ENCODE measurements around the gene PPT2.

Gene PPT2

GRCh38 chr6:32156891-32157290, 3.0 kb downstream of the PPT2 start:
- Histone ChIP-seq H3K4me1 (ENCODE audit: control insufficient read depth, insufficient read depth, low read length) (peaks cover 28% of the 10 kb centered on the region), H3K27me3 (replicated peaks; ENCODE audit: control insufficient read depth, insufficient read depth, low read length) (no peaks in the 10 kb centered on the region), H3K9me3 (ENCODE audit: control insufficient read depth, low read length) (no peaks in the 10 kb centered on the region), H3K36me3 (ENCODE audit: control insufficient read depth, insufficient read depth, low read length, severe bottlenecking) (peaks cover 21% of the 10 kb centered on the region), H3K9ac (ENCODE audit: low read length) (no peak overlapping the region), H3K4me3 (ENCODE audit: low read length) (no peak overlapping the region)
- no peak for DNase-seq (ENCODE audit: low read depth)

DNA sequence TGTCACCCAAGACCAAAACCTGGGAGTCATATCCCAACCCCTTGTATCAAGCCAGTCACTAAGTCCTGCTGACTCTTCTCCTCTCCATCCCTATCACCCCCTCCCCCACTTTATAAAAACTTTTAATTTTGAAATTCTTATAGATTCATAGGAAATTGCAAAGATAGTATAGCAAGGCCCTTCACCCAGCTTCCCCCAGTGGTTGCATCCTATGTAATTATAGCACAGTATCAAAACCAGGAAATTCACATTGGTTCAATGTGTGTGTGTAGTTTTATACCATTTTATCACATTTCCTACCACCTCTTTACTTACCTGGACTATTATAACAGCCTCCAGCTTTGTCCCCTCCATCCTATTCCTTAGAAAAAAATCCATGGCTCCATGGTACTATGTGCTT, 4.1 kb downstream of the PPT2 start:
- no peak overlapping the region for H3K4me3 ChIP-seq (ENCODE audit: low read length)
- peaks cover 21% of the 10 kb centered on the region for H3K36me3 ChIP-seq (ENCODE audit: control insufficient read depth, insufficient read depth, low read length, severe bottlenecking)
- H3K4me1 ChIP-seq (ENCODE audit: control insufficient read depth, insufficient read depth, low read length) = peaks cover 17% of the 10 kb centered on the region
- H3K9ac ChIP-seq (ENCODE audit: low read length) = no peak overlapping the region
- no peaks in the 10 kb centered on the region for H3K9me3 ChIP-seq (ENCODE audit: control insufficient read depth, low read length)
- DNase-seq (ENCODE audit: low read depth) = no peak
- H3K27me3 ChIP-seq (replicated peaks; ENCODE audit: control insufficient read depth, insufficient read depth, low read length) = no peaks in the 10 kb centered on the region

DNA sequence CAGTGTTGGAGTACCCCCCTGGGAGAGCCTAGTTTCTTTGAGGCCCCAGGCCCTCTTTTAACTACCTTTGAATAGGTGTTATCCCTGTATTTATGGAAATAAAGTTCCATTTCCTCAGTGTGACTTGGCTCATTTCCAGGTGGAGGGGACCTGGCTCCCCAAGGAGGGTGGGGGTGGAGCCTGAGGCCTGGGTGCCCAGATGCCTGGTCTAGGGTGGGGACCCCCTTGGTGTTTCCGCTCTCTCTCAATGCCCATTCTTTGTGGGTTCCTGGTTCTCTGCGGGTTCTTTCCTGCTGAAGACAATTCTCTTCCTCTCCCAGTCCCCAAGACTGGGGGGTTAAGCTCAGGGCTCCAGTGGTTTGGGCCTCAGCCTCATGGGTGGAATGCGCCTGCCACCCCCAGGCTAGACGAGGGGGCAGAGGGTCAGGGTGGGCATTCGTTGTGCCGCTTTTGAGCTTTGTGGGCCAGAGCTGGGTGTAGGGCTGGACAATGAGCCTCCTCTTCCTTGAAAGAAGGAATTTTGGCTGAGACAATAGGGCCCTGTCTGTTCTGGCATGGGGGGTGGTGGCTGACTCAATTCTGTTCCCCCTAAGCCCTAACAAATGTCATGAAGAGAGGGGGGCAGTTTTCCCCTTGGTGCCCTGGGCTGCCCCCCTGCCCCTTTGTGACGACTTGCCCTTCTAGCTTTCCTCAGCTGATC, 9.8 kb downstream of the PPT2 start:
- Histone ChIP-seq H3K4me3 (ENCODE audit: low read length) (no peak overlapping the region), H3K36me3 (ENCODE audit: control insufficient read depth, insufficient read depth, low read length, severe bottlenecking) (peaks cover 26% of the 10 kb centered on the region), H3K27me3 (replicated peaks; ENCODE audit: control insufficient read depth, insufficient read depth, low read length) (no peaks in the 10 kb centered on the region), H3K9me3 (ENCODE audit: control insufficient read depth, low read length) (no peaks in the 10 kb centered on the region), H3K9ac (ENCODE audit: low read length) (no peak overlapping the region), H3K4me1 (ENCODE audit: control insufficient read depth, insufficient read depth, low read length) (peaks cover 3% of the 10 kb centered on the region)
- no peak for DNase-seq (ENCODE audit: low read depth)

GRCh38 chr6:32164295-32164694, 10.4 kb downstream of the PPT2 start, which contains the start of gene EGFL8:
Gene EGFL8 (plus strand): TSS chr6:32164595. CDS start chr6:32166166, 1,571 bp downstream.
- Histone ChIP-seq H3K4me1 (ENCODE audit: control insufficient read depth, insufficient read depth, low read length) (peaks cover 7% of the 10 kb centered on the region), H3K4me3 (ENCODE audit: low read length) (no peak within 1 kb of the TSS), H3K27me3 (replicated peaks; ENCODE audit: control insufficient read depth, insufficient read depth, low read length) (no peaks in the 10 kb centered on the region), H3K9me3 (ENCODE audit: control insufficient read depth, low read length) (no peaks in the 10 kb centered on the region), H3K36me3 (ENCODE audit: control insufficient read depth, insufficient read depth, low read length, severe bottlenecking) (peaks cover 22% of the 10 kb centered on the region), H3K9ac (ENCODE audit: low read length) (no peak within 1 kb of the TSS)
- no peak for DNase-seq (ENCODE audit: low read depth)

DNA sequence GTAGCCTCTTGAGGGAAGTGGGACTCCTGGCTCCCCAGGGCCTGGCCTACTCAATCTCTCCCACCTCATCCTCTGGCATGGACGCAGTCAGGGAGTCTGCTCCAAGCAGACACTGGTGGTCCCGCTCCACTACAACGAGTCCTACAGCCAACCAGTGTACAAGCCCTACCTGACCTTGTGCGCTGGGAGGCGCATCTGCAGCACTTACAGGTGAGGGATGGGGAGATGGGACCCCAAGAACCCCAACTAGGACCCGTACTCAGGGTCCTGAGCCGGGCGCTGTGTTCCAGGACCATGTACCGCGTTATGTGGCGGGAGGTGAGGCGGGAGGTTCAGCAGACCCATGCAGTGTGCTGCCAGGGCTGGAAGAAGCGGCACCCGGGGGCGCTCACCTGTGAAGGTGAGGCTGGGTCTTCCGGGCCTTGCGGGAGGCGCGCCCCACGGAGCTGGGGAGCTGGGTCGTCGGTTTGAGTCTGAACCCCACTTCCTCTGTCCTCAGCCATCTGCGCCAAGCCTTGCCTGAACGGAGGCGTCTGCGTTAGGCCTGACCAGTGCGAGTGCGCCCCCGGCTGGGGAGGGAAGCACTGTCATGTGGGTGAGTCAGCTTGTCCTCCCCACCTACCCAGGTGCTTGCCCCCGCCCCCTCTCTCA, 12.6 kb downstream of the PPT2 start:
- Histone ChIP-seq H3K9me3 (ENCODE audit: control insufficient read depth, low read length) (no peaks in the 10 kb centered on the region), H3K4me1 (ENCODE audit: control insufficient read depth, insufficient read depth, low read length) (peaks cover 7% of the 10 kb centered on the region), H3K36me3 (ENCODE audit: control insufficient read depth, insufficient read depth, low read length, severe bottlenecking) (peaks cover 36% of the 10 kb centered on the region), H3K27me3 (replicated peaks; ENCODE audit: control insufficient read depth, insufficient read depth, low read length) (no peaks in the 10 kb centered on the region), H3K9ac (ENCODE audit: low read length) (no peak overlapping the region), H3K4me3 (ENCODE audit: low read length) (no peak overlapping the region)
- no peak for DNase-seq (ENCODE audit: low read depth)

- Histone ChIP-seq H3K36me3 (ENCODE audit: control insufficient read depth, insufficient read depth, low read length, severe bottlenecking) (peaks cover 36% of the 10 kb centered on the region), H3K4me3 (ENCODE audit: low read length) (no peak overlapping the region)
- no peak for DNase-seq (ENCODE audit: low read depth)
Observed at GRCh38 chr6:32167154-32167760, 13.3 kb downstream of the PPT2 start.

GRCh38 chr6:32167761-32168262, 13.9 kb downstream of the PPT2 start:
- H3K4me1 ChIP-seq (ENCODE audit: control insufficient read depth, insufficient read depth, low read length) = peaks cover 7% of the 10 kb centered on the region
- no peak overlapping the region for H3K4me3 ChIP-seq (ENCODE audit: low read length)
- peaks cover 36% of the 10 kb centered on the region for H3K36me3 ChIP-seq (ENCODE audit: control insufficient read depth, insufficient read depth, low read length, severe bottlenecking)
- DNase-seq (ENCODE audit: low read depth) = no peak
- no peak overlapping the region for H3K9ac ChIP-seq (ENCODE audit: low read length)
- no peaks in the 10 kb centered on the region for H3K27me3 ChIP-seq (replicated peaks; ENCODE audit: control insufficient read depth, insufficient read depth, low read length)
- no peaks in the 10 kb centered on the region for H3K9me3 ChIP-seq (ENCODE audit: control insufficient read depth, low read length)

More at GRCh38 chr6:32167154-32167760, 13.3 kb downstream of the PPT2 start:
- no peak overlapping the region for H3K9ac ChIP-seq (ENCODE audit: low read length)
- H3K9me3 ChIP-seq (ENCODE audit: control insufficient read depth, low read length) = no peaks in the 10 kb centered on the region
- peaks cover 7% of the 10 kb centered on the region for H3K4me1 ChIP-seq (ENCODE audit: control insufficient read depth, insufficient read depth, low read length)
- no peaks in the 10 kb centered on the region for H3K27me3 ChIP-seq (replicated peaks; ENCODE audit: control insufficient read depth, insufficient read depth, low read length)

- DNase-seq (ENCODE audit: low read depth) = no peak
- Histone ChIP-seq H3K9me3 (ENCODE audit: control insufficient read depth, low read length) (no peaks in the 10 kb centered on the region), H3K4me1 (ENCODE audit: control insufficient read depth, insufficient read depth, low read length) (peaks cover 7% of the 10 kb centered on the region), H3K27me3 (replicated peaks; ENCODE audit: control insufficient read depth, insufficient read depth, low read length) (no peaks in the 10 kb centered on the region), H3K9ac (ENCODE audit: low read length) (no peak overlapping the region), H3K36me3 (ENCODE audit: control insufficient read depth, insufficient read depth, low read length, severe bottlenecking) (peaks cover 36% of the 10 kb centered on the region), H3K4me3 (ENCODE audit: low read length) (no peak overlapping the region)
Observed at GRCh38 chr6:32168350-32168749, 14.4 kb downstream of the PPT2 start.

GRCh38 chr6:32168807-32169591, 15.1 kb downstream of the PPT2 start:
- DNase-seq (ENCODE audit: low read depth) = no peak
- Histone ChIP-seq H3K27me3 (replicated peaks; ENCODE audit: control insufficient read depth, insufficient read depth, low read length) (no peaks in the 10 kb centered on the region), H3K4me3 (ENCODE audit: low read length) (no peak overlapping the region), H3K36me3 (ENCODE audit: control insufficient read depth, insufficient read depth, low read length, severe bottlenecking) (peaks cover 36% of the 10 kb centered on the region), H3K9ac (ENCODE audit: low read length) (no peak overlapping the region), H3K9me3 (ENCODE audit: control insufficient read depth, low read length) (no peaks in the 10 kb centered on the region), H3K4me1 (ENCODE audit: control insufficient read depth, insufficient read depth, low read length) (peaks cover 7% of the 10 kb centered on the region)

DNA sequence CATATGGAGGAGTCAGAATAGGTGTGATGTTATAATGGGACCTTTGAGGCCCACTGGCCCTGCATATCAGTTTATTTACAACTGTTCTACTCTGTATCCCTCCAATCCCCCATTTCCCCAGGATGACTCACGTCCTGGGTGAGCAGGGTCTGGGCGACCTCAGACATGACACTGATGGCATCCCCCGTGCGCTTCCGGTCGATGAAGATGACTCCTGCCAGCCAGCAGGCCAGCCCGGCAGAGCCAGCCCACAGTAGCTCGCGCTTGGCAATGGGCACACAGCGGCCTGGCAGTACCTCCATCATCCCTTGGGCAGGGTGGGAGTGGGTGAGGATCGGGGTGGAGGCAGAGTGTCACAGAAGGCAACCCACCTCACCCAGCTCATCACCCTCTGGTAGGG, 16.4 kb downstream of the PPT2 start:
- H3K4me1 ChIP-seq (ENCODE audit: control insufficient read depth, insufficient read depth, low read length) = peaks cover 15% of the 10 kb centered on the region
- H3K9ac ChIP-seq (ENCODE audit: low read length) = no peak overlapping the region
- no peak for DNase-seq (ENCODE audit: low read depth)
- no peaks in the 10 kb centered on the region for H3K9me3 ChIP-seq (ENCODE audit: control insufficient read depth, low read length)
- H3K4me3 ChIP-seq (ENCODE audit: low read length) = no peak overlapping the region
- H3K27me3 ChIP-seq (replicated peaks; ENCODE audit: control insufficient read depth, insufficient read depth, low read length) = no peaks in the 10 kb centered on the region
- H3K36me3 ChIP-seq (ENCODE audit: control insufficient read depth, insufficient read depth, low read length, severe bottlenecking) = peaks cover 36% of the 10 kb centered on the region

DNA sequence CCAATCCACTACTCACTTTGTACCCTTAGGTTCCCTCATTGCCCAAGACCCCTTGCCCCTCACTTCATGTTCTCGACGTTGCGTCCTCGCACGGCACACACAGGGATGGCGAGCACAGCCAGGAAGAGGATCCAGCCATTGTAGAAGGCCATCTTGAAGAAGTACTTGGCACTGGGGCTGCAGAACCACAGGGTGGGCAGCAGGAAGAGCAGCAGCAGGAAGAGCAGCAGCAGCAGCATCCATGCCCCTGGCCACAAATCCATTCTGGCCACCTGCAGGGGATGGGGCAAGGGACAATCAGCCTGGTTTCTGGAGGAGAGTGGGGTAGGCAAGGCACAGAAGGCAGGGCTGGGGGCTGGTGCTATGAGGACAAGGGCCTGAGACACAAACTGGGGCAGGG, 17.3 kb downstream of the PPT2 start:
- Histone ChIP-seq H3K4me1 (ENCODE audit: control insufficient read depth, insufficient read depth, low read length) (peaks cover 19% of the 10 kb centered on the region), H3K27me3 (replicated peaks; ENCODE audit: control insufficient read depth, insufficient read depth, low read length) (no peaks in the 10 kb centered on the region), H3K9ac (ENCODE audit: low read length) (no peak overlapping the region), H3K9me3 (ENCODE audit: control insufficient read depth, low read length) (no peaks in the 10 kb centered on the region), H3K4me3 (ENCODE audit: low read length) (no peak overlapping the region), H3K36me3 (ENCODE audit: control insufficient read depth, insufficient read depth, low read length, severe bottlenecking) (peaks cover 35% of the 10 kb centered on the region)
- DNase-seq (ENCODE audit: low read depth) = no peak
